Measurements from ENCODE around the gene GIPC1. TPM values are rescaled to one million over a fixed set of nuclear protein-coding genes. Genes with fewer than 3 reads are reported as not detected.

The GIPC1 gene
- total and polyA plus RNA-seq, 9 of the 15 experiments (the other 6 are each of a cell fraction or from before 2014, with no cell fraction given): 0.49 to 54.7 (median 24.8) TPM

DNA sequence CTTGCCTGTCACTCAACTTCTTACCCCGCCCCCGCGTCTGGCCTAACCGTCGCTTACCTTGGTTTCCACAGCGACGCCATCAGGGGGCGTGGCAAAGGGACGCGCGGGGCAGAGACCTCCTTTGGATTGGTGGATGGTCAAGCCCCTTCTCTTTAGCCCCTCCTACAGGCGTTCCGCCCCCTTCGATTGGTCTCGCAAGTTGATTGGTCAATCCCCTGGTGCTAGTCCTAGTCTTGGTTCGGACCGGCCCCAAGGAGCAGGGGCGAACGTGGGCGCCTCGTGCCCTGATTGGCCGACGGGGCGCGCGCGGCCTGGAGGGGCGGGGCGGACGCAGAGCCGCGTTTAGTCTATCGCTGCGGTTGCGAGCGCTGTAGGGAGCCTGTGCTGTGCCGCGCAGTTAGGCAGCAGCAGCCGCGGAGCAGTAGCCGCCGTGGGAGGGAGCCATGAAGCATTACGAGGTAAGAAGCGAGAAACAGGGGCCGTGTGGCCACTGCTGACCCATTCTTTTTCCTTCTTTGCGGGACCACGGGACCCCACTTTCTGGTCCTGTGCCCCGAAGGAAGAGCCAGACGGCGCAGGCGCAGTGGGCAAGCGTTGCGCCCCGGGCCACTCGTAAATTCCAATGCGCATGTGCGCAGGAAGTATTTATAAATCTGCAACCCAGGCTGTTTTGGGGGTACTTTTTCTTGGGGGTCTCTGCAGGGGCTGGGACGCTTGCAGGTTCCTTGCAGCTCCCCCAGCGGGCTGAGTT is 33.5 kb upstream of the GIPC1 start, which contains the start of gene TECR (continued):
- TF ChIP-seq ZNF232 (CRISPR knock-in tag; IDR thresholded peaks at IDR 0.05) (0 out of 2 replicates have a peak, but pooled peaks have one; percentile 60), RNF2 (IDR thresholded peaks at IDR 0.05) (peak; percentile 59; the same call in 1 of the 2 replicates), SRF (CRISPR knock-in tag; IDR thresholded peaks at IDR 0.05) (peak in 1 of 2 experiments; percentile 62; a peak in 1 of 4 replicates), XRCC5 (IDR thresholded peaks at IDR 0.05; ENCODE audit: low read depth, low read length) (peak; percentile 35; the same call in 1 of the 2 replicates), GABPB1 (CRISPR knock-in tag; IDR thresholded peaks at IDR 0.05) (peak; percentile 15; the same call in 1 of the 2 replicates), GTF2A2 (tag; IDR thresholded peaks at IDR 0.05) (no peak), ZBED1 (IDR thresholded peaks at IDR 0.05) (peak; percentile 37; the same call in 1 of the 2 replicates), TCF3 (CRISPR knock-in tag; IDR thresholded peaks at IDR 0.05) (0 out of 2 replicates have a peak, but pooled peaks have one; percentile 26), TAF7 (tag; IDR thresholded peaks at IDR 0.05) (peak; percentile 91), BCOR (IDR thresholded peaks at IDR 0.05) (0 out of 2 replicates have a peak, but pooled peaks have one; percentile 9), IRF2 (CRISPR knock-in tag; IDR thresholded peaks at IDR 0.05) (no peak), CSDE1 (IDR thresholded peaks at IDR 0.05) (no peak), CXXC5 (CRISPR knock-in tag; IDR thresholded peaks at IDR 0.05) (peak; percentile 85), CTBP1 (IDR thresholded peaks at IDR 0.05; ENCODE audit: borderline replicate concordance) (peak; percentile 98), ATF1 (CRISPR knock-in tag; IDR thresholded peaks at IDR 0.05) (no peak), ATF1 (tag; IDR thresholded peaks at IDR 0.05) (peak; percentile 83)
- TF ChIP-seq, protein P1, sequence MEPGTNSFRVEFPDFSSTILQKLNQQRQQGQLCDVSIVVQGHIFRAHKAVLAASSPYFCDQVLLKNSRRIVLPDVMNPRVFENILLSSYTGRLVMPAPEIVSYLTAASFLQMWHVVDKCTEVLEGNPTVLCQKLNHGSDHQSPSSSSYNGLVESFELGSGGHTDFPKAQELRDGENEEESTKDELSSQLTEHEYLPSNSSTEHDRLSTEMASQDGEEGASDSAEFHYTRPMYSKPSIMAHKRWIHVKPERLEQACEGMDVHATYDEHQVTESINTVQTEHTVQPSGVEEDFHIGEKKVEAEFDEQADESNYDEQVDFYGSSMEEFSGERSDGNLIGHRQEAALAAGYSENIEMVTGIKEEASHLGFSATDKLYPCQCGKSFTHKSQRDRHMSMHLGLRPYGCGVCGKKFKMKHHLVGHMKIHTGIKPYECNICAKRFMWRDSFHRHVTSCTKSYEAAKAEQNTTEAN (CRISPR knock-in tag; IDR thresholded peaks at IDR 0.05): no peak
- TF ChIP-seq, protein P2, sequence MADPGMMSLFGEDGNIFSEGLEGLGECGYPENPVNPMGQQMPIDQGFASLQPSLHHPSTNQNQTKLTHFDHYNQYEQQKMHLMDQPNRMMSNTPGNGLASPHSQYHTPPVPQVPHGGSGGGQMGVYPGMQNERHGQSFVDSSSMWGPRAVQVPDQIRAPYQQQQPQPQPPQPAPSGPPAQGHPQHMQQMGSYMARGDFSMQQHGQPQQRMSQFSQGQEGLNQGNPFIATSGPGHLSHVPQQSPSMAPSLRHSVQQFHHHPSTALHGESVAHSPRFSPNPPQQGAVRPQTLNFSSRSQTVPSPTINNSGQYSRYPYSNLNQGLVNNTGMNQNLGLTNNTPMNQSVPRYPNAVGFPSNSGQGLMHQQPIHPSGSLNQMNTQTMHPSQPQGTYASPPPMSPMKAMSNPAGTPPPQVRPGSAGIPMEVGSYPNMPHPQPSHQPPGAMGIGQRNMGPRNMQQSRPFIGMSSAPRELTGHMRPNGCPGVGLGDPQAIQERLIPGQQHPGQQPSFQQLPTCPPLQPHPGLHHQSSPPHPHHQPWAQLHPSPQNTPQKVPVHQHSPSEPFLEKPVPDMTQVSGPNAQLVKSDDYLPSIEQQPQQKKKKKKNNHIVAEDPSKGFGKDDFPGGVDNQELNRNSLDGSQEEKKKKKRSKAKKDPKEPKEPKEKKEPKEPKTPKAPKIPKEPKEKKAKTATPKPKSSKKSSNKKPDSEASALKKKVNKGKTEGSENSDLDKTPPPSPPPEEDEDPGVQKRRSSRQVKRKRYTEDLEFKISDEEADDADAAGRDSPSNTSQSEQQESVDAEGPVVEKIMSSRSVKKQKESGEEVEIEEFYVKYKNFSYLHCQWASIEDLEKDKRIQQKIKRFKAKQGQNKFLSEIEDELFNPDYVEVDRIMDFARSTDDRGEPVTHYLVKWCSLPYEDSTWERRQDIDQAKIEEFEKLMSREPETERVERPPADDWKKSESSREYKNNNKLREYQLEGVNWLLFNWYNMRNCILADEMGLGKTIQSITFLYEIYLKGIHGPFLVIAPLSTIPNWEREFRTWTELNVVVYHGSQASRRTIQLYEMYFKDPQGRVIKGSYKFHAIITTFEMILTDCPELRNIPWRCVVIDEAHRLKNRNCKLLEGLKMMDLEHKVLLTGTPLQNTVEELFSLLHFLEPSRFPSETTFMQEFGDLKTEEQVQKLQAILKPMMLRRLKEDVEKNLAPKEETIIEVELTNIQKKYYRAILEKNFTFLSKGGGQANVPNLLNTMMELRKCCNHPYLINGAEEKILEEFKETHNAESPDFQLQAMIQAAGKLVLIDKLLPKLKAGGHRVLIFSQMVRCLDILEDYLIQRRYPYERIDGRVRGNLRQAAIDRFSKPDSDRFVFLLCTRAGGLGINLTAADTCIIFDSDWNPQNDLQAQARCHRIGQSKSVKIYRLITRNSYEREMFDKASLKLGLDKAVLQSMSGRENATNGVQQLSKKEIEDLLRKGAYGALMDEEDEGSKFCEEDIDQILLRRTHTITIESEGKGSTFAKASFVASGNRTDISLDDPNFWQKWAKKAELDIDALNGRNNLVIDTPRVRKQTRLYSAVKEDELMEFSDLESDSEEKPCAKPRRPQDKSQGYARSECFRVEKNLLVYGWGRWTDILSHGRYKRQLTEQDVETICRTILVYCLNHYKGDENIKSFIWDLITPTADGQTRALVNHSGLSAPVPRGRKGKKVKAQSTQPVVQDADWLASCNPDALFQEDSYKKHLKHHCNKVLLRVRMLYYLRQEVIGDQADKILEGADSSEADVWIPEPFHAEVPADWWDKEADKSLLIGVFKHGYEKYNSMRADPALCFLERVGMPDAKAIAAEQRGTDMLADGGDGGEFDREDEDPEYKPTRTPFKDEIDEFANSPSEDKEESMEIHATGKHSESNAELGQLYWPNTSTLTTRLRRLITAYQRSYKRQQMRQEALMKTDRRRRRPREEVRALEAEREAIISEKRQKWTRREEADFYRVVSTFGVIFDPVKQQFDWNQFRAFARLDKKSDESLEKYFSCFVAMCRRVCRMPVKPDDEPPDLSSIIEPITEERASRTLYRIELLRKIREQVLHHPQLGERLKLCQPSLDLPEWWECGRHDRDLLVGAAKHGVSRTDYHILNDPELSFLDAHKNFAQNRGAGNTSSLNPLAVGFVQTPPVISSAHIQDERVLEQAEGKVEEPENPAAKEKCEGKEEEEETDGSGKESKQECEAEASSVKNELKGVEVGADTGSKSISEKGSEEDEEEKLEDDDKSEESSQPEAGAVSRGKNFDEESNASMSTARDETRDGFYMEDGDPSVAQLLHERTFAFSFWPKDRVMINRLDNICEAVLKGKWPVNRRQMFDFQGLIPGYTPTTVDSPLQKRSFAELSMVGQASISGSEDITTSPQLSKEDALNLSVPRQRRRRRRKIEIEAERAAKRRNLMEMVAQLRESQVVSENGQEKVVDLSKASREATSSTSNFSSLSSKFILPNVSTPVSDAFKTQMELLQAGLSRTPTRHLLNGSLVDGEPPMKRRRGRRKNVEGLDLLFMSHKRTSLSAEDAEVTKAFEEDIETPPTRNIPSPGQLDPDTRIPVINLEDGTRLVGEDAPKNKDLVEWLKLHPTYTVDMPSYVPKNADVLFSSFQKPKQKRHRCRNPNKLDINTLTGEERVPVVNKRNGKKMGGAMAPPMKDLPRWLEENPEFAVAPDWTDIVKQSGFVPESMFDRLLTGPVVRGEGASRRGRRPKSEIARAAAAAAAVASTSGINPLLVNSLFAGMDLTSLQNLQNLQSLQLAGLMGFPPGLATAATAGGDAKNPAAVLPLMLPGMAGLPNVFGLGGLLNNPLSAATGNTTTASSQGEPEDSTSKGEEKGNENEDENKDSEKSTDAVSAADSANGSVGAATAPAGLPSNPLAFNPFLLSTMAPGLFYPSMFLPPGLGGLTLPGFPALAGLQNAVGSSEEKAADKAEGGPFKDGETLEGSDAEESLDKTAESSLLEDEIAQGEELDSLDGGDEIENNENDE (IDR thresholded peaks at IDR 0.05; ENCODE audit: low read depth, low read length): no peak

Measured in K562 (cell line).